RPMI8226 (cell line): ENCODE data around the gene ABL1.
"Not testable (repeated sequence)": the region's sequence is repeated elsewhere in the genome, so short reads cannot be mapped to it uniquely, and the experiment has no call there.

Source experiments
- DNase-seq: peaks from one replicate; pipeline ENCODE4 v3.0.0-alpha.2; 2015

ABL1 gene

DNA sequence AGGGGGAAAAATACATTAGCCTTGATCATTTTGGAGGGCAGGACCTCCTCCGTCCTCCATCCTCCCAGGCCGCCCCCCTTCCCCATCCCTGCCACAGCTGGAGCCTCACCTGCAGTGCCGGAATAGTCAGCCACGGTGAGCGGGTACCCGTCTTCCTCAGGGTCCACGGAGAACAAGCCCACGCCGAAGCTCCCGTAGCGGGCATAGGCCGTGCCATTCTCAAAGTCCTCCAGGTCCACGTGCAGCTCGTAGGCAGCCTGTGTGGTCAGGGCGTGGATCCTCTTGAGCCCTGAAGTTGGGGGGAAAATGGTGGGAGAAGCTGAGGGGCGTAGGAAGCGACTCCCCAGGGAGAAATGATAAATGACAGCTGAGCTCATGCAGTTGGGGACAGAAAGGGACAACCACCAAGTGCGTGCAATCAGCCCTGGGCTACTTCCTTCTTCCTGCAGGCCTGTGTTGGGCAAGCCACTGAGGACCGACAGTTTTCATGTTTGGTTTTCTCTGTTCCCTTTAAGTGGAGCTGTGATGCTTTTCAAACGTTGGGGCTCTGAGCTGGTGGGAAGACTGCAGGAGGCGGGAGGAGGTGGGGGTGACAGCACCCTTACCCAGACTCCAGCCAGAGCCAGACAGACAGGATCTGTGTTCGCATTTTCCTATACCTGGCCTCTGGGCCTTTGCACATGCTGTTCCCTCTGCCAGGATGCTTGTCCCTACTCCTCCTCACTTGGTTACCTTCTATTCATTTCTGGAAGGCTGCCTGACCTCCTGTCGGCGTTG is 70.3 kb downstream of the ABL1 start:
- DNase-seq: no peak

- no peak for DNase-seq
These were observed 71.1 kb downstream of the ABL1 start for GRCh38 chr9:130905902-130906734.

DNA sequence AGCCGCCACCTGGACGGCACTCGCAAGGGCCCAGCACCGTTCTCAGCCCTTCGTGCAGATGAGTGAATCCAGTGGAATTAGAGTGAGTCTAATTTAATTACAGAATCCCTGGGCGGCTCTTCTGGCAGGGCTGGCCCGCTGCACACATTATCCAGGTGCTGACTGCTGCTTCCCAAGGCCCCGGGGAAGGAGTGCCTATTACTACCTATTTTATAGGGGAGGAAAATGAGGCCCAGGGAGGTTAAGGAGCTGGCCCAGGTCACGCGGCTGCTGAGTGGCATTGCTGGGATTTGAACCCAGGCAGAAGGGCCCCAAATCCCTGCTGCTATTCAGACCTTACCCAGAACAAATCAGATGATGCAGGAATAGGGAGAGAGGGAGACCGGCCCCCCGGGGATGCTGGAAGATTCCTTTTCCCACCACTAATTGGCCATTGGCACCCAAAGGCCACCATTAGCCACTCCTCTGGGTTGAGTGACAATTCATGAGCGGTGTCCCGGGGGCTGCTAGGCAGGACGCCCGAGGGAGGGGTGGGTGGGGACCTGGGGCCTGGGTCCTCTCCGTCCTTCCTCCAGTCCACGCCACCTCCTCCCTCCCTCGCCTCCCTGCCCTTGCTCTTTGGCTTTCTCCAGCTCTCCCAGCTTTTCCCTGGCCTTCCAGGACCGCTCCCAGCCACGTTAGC is 71.8 kb downstream of the ABL1 start:
- DNase-seq: no peak

DNA sequence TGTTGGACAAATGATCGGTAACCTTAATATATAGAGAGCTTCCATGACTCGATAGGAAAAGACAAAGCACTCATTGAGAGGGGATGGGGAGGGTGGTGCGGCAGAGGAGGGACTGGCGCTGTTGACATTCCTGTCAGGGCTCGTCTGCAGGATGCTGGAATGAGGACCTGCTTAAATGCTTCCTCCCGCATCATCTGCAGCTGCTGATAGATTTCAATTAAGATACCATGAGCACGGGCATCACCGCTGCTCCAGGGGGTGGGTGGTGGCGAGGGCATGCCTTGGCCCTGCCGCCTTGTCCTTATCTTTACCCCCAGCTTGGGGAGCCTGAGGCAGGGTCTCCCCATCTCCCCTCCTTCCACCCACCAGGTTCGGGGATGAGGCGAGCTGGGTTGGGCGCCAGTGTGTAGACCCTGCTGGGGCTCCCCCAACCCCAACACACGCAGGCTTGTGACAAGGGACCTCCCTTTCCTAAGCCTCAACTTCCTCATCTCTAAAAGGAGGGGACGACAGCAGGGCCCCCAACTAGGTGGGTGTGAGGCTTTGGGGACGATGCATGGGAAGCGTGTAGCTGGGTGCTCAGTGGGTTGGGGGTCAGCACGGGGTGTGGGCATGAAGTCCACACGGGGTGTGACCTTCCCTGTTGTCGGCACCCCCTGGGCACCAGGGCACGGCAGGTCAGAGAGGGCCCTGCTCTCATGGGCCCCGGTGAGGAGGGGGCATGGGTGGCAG is 73.3 kb downstream of the ABL1 start:
- DNase-seq: no peak

DNA sequence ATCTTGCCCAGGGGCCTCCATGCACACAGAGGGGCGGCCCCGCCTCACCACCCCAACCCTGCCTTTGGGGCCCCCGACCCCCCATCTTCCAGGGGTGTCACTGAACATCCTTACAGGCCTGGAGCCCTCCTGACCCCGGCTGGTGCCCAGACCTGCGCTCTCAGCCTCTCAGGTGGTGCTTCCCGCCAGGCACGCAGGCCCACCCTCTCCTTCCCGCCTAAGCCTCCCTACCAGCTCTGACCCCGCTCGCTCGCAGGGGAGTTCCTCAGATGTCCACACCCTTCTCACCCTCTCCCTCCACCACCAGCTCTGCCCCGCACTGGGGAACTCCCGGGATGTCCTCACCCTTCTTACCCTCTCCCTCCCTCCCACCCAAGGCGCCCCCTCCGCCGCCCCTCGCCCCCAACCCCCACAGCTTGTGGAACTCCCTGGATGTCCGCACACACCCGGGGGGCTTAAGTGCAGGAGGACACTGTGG is 73.9 kb downstream of the ABL1 start:
- no peak for DNase-seq

- not testable (repeated sequence) for DNase-seq
These were observed 75.0 kb downstream of the ABL1 start for GRCh38 chr9:130910041-130910440.

DNA sequence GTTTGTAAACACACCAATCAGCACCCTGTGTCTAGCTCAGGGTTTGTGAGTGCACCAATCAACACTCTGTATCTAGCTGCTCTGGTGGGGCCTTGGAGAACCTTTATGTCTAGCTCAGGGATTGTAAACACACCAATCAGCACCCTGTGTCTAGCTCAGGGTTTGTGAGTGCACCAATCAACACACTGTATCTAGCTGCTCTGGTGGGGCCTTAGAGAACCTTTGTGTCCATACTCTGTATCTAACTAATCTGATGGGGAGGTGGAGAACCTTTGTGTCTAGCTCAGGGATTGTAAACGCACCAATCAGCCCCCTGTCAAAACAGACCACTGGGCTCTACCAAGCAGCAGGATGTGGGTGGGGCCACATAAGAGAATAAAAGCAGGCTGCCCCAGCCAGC is 75.6 kb downstream of the ABL1 start:
- DNase-seq: not testable (repeated sequence)

DNA sequence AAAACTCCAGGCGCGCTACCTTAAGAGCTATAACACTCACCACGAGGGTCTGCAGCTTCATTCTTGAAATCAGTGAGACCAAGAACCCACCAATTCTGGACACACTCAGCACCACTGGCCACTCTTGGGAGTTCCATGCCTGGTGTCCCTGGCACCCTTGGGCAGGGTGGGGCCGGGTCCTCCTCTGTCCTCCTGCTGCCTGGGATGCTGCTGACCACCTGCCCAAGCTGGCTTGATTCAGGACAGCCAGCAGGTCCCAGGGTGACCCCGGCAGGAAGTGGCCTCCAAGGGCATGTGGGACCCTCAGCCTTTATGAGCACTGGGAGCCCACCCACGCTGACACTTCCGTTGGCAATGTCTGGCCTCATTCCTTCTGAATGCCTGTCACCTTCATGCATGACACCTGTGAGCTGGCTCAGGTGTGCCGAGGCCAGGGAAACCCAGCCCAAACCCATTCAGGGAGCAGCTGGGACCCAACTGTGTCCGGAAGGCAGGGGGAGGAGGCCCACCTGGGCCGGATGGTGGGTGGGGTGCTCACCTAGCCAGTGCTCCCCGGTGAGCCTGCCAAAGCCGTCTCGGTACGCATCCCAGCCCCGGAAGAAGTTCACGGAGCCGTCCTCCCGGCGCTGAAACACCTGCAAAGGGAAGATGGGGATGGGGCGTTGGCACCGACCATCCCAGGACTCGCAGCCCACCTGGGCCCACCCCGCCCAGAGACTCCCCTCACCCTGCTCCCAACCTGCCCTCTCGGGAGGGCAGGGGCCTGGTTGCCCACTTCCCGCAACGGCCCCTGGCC is 76.4 kb downstream of the ABL1 start:
- no peak for DNase-seq

- peak; percentile 65 for DNase-seq
These were observed 78.0 kb downstream of the ABL1 start for GRCh38 chr9:130912932-130913598.

- no peak for DNase-seq
These were observed 78.8 kb downstream of the ABL1 start for GRCh38 chr9:130913599-130914416.

- DNase-seq: no peak
These were observed 79.5 kb downstream of the ABL1 start for GRCh38 chr9:130914417-130915095.

GRCh38 chr9:130915096-130915447 is 80.0 kb downstream of the ABL1 start:
- DNase-seq: no peak

DNA sequence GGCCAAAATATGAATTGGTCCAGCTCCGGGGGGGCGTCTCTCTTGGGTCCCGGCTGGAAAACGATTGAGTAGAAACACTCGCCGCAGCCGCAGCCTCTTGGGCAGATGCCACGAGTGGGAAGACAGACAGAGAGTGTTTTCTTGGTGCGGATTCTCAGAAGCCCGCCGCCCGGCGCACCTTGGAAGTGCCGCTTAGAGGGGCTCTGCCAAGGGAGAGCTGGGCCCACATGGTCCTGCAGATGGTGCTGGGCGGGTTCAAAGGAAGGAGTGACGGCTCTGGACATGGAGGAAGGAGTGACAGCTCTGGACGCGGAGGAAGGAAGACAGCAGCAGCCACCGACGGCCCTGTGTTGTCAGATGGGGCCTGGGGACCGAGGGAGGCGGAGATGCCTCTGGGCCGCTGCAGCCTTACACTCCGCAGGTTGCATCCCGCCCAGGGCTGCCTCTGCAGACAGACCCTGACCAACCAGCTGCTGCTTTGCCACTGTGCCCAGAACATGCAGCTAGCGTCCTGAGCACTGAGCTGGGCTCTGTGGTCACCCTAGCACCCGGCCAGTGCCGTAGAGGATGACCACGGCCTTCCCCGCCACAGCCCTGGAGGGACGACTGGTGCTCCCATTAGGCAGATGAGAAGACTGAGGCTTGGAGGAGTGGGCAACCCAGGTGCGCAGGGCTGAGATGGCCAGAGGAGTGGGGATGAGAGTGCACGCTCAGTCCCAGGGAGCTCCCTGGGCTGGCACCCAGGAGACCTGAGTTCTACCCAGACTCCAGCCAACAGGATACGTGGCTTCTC is 82.3 kb downstream of the ABL1 start:
- DNase-seq: no peak

- no peak for DNase-seq
These were observed 83.2 kb downstream of the ABL1 start for GRCh38 chr9:130918101-130918825.

GRCh38 chr9:130918826-130919558 is 83.9 kb downstream of the ABL1 start:
- DNase-seq: no peak

DNA sequence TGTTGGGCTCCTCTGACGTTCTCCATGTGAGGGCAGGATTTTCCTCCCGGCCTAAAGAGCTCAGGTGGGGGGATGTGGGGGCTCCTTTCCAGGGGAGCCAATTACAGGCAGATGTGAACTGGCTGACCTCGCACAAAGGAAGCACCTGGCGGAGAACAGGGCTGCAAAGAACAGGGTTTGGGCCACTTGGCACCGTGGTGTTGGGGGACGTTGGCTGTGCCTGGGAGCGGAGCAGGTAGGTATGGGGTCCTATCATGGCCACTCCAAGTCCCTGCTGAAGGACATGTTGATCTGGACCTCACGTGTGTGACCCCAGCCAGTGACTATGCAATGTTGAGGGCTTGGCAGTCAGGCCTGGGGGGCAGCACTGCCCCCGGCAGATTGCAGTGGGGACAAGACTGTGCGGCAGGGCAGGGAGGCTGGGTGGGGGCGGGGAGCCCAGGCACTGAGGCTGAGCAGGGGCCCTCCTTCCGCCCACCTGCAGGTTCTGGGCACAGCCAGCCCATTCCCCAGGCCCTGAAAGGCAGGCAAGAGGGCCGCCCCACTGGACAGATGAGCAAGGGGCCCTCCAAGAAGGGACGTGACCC is 84.6 kb downstream of the ABL1 start:
- peak; percentile 62 for DNase-seq

DNA sequence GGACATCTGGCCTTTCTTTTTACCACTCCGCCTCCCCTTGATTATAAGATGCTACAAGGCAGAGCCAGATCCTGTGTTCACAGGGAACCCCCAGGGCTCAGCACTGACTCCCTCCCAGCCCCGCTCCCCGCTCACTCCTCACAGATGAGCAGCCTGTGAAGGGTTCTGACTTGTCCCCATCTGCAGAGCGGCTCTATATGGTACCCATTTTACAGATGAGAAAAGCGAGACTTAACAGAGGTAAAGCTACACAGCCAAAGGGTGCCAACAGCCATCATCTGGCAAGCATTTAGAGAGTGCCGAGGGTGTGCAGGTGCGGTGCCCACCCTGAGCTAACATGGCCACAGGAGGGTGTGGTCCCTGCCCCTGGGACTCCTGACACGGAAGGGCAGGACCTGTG is 85.2 kb downstream of the ABL1 start:
- DNase-seq: no peak
